Stimulated activated CD4-positive, alpha-beta T cell treated with anti-CD3 and anti-CD28 coated beads, Interleukin-12 subunit alpha, Interleukin-12 subunit beta, amount 100 ng/mL, for 48 hours (primary cell): ENCODE measurements around the gene ZNF322.
"Not testable (repeated sequence)": the region's sequence is repeated elsewhere in the genome, so short reads cannot be mapped to it uniquely, and the experiment has no call there.

Source experiments
- DNase-seq, 3 donors: peaks; one replicate each; pipeline ENCODE4 v3.0.0-alpha.2; 2020; ENCODE audit warnings: low read depth in 2 of 3, low spot score in 1 of 3

The ZNF322 gene, protein sequence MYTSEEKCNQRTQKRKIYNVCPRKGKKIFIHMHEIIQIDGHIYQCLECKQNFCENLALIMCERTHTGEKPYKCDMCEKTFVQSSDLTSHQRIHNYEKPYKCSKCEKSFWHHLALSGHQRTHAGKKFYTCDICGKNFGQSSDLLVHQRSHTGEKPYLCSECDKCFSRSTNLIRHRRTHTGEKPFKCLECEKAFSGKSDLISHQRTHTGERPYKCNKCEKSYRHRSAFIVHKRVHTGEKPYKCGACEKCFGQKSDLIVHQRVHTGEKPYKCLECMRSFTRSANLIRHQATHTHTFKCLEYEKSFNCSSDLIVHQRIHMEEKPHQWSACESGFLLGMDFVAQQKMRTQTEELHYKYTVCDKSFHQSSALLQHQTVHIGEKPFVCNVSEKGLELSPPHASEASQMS

DNA sequence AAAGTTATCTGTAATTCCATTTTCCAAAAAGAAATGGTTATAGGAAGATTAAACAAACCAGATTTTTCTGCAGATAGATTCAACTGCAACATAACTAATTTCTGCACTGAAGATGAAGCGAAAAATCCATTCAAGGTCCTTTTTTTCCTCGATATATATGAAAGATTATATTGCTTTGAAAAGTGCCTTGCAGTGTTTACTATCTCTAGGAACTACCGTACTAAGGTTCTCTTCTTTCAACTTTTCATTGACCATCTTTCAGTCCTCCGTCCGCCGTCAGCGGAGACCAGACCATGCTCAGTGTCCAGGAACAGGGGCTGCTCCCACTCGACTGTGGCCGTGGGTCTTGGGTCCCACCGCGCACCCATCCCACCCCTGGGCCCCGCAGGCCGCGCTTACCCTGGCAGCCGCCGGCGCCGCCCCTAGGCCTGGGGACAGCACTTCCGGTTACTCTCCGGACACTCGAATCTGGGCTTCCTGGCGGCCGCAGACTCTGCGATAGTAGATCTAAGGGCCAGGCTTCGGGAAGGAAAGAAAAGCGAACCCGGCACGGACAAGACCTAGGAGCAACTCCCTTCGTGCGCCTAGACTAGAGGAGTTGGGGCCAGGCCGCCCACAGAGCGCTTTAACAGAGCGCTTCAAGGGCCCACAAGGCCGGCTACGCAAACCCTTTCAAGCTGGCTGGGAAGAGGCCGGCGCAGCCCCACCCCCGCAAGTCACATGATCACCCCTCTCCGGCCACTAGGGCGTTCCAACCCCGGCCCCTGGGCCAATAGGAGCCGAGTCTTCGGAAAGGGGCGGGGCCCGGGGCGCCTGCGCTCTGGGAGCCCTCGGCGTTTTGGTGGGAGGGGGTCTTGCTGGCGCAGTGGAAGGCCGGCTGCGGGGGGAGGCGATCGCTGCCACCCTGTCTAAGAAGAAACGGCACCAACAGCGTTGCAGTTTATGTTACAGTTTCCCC lies at the start of gene ZNF322:
Gene ZNF322, minus strand, starts transcription at position 705 of the 958 bp plus-strand sequence. CDS start 21,193 bp downstream, outside the sequence.
- peak; percentile 76 to 89 (median 84) for DNase-seq

DNA sequence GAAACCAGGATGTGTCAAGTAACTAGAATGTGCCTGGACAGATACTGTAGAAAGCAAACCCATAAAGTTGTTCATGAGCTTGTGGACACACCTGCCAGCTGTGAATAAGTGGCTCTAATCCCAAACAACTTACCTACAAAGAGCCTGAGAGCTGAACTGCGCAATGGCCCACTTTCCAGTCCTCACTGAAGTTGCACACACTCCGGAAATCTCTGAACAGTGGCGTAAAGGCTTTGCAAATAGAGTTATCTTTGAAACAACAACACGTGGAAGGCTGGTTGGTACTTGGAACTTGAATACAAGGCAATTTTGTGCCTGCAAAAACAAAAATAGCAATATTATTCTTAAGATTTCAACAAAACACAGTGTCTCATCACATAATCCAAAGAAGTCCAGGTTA lies 46.2 kb upstream of the ZNF322 start:
- not testable (repeated sequence) for DNase-seq

DNA sequence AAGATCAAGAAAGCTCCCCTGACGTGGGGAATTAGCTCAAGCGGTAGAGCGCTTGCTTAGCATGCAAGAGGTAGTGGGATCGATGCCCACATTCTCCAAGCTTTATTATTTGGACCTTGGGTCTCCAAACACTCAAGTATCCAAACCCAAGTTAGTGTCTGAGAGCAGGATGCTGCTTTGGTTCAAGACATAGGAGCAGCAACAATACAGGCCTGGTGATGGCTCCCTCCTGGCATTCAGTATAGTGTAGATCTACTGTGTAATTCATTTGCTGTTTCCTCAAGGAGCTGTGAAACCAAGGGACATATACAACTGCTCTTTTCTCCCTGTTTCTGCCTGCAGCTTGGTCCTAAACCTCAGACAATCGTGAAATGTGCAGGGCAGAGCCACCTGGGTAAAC lies 45.8 kb upstream of the ZNF322 start:
- DNase-seq: not testable (repeated sequence)

DNA sequence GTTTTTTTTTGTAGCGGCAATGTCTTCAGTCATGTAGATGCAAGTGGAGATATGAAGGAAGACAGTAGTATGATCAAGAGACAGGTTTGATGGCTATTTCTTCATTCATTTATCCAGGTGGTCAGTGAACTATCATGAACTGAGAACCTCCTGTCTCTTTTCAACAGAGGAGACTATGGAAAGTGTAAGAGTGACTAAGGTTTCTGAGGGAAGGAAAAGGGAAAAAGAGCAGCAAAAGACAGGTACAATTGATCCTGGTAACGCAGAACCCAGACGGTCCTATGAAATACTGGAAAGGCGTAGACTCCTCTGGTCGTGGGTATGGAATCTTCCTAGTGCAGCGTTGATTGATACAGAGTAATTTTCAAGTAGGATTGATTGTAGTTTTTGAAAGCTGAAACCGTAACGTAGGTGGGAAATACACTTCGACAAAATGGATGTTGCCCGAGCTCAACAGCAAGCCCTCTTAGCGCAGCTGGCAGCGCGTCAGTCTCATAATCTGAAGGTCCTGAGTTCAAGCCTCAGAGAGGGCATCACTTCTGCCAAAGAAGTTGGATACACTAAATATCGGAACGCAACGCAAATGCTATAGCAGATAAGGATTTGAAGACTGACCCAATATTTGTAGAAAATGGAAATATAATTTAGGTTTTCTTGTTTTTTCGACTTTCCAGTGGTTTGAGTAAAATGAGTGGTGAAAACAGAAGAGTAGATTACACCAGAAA lies 41.6 kb upstream of the ZNF322 start:
- not testable (repeated sequence) for DNase-seq

DNA sequence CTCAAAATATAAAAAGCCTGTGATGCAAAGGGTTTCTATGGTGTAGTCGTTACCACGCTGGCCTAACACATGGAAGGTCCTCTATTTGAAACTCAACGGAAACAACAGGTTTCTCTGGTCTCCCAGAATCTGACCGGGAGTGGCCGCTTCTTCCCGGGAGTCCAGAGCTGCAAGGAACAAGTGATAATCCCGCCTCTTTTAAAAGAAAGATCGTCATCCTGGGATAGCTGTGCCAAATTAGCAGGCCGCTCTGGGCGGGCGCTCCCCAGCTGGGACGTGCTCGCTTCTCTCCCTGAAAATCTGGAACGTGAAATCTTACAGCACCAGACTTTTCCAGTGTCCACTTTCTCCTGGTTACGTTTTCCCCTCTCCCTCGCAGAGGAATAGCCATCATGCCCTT lies 38.0 kb upstream of the ZNF322 start:
- not testable (repeated sequence) for DNase-seq

DNA sequence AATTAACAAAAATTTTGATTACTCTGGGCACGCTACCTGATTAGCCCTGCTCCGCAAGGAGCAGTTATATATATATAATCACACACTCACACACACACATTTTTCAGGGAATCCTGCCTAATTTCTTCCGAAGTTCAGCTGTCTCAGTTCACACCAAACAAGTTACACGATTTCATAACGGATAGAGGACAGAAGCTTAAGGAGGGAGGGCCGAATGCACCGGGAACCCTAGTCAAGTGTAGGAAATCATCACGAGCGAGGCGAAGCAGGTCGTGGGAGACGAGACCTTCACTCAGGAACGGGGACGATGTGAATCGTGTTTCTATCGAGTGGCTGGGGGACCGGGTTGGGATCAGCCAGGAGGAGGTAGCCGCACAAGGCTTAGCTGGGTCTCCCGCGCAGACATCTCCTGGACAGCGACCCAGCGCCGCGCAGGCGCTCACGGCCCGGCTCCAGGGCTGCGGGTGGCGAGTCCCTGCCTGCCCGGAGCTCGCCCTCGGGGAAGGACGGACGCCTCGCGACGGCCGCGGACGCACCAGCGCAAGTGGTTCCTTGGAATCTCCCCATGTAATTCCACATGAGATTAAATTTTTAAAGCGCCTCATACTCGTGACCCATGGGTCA lies 29.9 kb upstream of the ZNF322 start:
- not testable (repeated sequence) for DNase-seq

DNA sequence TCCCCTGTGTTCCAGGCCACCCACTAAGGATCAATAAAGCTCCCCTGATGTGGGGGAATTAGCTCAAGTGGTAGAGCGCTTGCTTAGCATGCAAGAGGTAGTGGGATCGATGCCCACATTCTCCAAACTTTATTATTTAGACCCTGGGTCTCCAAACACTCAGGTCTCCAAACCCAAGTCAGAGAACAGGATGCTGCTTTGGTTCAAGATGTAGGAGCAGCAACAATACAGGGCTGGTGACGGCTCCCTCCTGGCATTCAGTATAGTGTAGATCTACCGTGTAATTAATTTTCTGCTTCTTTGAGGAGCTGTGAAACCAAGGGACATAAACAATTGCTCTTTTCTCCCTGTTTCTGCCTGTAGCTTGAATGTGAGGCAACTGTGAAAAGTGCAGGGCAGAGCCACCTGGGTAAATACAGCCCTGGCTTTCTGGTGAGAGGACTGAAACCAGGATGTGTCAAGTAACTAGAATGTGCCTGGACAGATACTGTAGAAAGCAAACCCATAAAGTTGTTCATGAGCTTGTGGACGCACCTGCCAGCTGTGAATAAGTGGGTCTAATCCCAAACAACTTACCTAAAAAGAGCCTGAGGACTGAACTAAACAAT lies 23.0 kb upstream of the ZNF322 start:
- not testable (repeated sequence) for DNase-seq

DNA sequence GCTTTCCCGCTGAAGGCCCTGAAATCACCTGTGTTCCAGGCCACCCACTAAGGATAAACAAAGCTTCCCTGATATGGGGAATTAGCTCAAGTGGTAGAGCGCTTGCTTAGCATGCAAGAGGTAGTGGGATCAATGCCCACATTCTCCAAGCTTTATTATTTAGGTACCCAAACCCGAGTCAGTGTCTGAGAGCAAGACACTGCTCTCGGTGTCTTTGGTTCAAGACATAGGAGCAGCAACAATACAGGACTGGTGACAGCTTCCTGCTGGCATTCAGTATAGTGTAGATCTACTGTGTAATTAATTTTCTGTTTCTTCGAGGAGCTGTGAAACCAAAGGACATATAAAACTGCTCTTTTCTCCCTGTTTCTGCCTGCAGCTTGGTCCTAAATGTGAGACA lies 13.7 kb upstream of the ZNF322 start:
- not testable (repeated sequence) for DNase-seq

DNA sequence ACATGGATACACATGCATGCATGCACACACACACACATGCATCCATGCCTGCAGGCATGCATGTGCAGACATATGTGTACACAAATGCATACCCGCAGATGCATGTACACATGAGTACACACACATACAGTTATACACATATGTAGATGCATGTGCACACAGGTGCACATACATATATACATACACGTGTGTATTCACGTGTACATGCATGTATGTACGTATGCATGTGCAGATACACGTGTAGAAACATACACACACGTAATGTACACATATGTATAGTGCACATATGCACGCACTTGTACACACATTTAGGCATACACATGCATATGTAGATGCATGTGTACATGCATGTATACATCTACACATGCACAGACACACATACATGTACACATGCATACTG lies 11.0 kb upstream of the ZNF322 start:
- DNase-seq: not testable (repeated sequence)

DNA sequence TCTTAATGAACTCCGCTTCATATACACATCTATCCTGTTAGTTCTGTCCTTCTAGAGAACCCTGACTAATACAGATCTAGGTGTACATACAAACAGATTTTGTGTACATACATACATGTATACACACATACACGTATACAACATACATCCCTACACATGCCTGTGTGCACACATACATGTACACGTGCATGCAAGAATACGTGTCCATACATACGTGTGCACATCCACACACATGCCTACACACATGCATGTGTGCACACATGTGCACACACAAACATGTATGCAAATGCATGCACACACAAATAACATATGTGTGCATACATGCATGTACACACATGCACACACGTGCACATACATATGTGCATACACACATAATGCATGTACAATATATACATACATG lies 10.5 kb upstream of the ZNF322 start:
- DNase-seq: not testable (repeated sequence)

DNA sequence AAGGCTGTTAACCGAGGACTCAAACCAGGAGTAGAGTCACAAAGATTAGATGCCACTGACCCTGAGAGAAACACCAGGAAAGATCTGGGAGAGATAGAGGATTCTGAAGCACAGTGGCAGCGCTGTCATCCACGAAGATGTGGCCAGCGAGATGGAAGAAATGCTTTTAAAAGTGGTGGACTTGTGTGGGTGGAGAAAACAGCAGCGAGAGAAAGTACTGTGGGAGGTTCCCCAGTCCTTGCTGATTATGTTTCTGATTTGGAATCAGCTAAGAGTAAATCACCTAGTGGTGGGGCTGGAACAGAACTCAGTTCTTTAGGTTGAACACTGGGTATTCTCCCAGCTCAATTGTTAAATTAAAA lies 435 bp upstream of the ZNF322 start:
- peak in 1 of 3 donors; percentile 4 for DNase-seq

DNA sequence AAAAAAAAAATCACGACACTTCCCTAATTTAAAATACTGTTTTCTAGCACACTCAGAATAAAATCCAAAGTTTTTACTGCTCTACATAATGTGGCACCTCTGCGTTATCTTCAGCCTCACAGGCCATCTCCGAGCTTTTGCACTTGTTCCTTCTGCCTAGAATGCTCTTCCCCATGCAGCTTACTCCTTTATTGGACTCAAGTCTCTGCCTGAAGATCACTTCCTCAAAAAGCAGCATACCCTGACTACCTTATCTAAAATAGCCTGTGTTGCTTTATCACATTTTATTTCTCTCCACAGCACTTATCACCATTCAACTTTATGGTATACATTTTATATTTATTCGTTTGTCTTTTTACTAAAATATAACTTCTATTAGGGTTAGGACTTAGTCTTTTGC lies 2.3 kb downstream of the ZNF322 start:
- no peak for DNase-seq

DNA sequence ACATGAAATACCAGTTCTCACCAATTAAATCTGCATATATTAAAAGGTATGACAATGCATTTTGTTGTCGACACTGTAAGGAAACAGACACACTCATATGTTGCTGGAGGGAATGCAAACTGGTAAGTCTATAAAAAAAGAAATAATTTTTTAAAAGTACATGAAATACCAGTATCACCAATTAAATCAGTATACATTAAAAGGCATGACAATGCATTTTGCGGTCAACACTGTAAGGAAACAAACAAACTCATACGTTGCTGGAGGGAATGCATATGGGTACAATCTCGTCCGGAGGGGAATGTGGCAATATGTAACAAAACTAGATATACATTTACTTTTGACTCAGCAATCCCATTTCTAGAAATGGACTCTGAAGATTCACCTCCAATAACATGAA lies 6.5 kb downstream of the ZNF322 start:
- no peak for DNase-seq

DNA sequence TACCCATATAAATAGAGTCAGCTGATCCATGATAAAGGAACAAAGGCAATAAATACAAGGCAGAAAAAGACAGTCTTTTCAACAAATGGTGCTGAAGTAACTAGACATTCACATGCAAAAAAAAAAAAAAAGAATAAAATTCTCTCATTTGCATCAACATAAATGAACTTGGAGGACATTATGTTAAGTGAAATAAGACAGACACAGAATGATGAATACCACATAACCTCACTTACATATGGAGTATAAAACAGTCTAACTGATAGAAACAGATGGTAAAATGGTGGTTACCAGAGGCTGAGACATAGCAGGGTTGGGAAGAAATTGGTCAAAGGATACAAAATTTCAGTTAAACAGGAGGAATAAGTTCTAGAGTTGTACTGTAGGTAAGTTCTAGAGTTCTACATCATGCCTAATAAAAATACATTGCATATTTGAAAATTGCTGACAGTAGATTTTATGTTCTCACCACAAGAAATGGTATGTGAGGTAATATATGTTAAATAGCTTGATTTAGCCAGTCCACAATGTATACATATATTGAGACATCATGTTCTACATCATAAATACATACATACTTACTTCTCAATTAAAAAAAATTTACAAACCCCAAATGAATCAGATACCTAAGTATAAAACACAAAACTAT lies 8.3 kb downstream of the ZNF322 start:
- DNase-seq: no peak

DNA sequence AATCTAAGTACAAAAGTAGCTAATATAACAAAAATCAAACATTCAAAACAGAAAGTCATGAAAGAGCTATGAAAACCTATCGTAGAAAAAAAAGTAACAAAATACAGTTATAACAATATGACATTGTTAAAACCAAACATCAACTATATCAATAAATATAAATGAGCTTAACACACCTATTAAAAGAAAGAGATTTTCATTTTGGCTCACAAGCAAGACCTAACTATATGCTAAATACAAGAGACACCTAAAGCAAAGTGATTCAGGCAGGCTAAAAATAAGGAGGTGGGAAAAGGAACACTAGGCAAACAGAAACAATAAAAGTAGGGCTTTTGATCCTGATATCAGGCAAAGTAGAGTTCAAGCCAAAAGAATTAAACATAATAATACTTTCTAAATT lies 13.5 kb downstream of the ZNF322 start:
- DNase-seq: no peak

DNA sequence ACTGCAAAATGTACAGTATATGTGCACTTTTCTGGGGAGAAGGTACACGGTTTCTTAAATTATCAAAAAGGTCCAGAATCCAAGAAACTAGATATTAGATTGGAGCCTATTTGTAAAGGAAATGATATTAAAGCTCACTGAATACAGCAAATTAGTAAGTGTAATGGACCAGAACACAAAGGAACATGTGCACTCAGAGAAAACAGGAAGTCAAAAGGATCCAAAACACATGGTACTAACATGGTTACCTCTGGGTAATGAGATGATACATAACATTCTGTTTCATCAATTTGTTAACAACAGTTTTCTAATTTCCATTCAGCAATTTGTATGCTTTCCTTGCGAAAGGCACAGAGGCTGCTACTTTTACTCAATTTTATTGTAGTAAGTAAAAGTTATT lies 18.7 kb downstream of the ZNF322 start:
- DNase-seq: no peak

DNA sequence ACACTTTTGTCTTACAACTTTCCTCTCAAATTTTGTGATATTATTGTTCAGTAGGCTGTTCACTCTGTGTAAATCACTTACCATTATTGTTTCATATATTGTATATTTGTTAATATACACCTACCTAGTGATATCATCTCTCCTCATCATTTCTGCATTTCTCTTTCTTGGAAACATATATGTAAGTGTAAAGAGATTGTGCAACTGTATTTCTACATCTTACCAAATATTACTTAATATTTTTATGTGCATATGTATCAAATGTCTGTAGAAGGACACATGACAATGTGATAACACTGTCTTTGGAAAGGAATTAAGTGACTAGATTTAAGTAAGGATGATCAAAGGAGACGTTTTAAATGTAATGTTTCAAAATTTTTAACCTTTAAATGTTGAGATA lies 30.2 kb downstream of the ZNF322 start:
- DNase-seq: no peak

DNA sequence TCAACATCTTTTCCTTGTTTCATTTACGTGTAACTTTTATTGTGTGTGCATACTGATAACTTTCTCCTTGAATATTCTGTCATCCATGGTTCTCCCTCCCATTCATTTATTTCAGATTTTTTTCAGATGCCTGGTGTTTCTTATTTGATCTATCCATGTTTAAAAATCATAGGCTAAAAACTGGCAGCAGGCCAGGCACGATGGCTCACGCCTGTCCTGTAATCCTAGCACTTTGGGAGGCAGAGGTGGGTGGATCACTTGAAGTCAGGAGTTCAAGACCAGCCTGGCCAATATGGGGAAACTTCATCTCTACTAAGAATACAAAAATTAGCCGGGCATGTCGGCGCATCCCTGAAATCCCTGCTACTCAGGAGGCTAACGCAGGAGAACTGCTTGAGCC lies 31.7 kb downstream of the ZNF322 start:
- DNase-seq: no peak

DNA sequence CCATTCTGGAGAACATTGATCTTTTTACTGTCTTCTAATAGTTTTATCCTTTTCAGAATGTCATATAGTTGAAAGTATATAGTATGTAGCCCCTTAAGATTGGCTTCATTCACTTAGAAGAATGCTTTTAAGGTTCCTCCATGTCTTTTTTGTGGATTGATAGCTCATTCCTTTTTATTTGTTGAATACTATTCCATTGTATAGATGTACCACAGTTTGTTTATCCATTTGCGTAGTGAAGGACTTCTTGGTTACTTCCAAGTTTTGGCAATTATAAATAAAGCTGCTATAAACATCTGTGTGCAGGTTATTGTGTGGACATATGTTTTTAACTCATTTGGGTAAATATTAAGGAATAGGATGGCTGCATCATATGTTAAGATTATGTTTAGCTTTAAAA lies 35.0 kb downstream of the ZNF322 start:
- DNase-seq: no peak

DNA sequence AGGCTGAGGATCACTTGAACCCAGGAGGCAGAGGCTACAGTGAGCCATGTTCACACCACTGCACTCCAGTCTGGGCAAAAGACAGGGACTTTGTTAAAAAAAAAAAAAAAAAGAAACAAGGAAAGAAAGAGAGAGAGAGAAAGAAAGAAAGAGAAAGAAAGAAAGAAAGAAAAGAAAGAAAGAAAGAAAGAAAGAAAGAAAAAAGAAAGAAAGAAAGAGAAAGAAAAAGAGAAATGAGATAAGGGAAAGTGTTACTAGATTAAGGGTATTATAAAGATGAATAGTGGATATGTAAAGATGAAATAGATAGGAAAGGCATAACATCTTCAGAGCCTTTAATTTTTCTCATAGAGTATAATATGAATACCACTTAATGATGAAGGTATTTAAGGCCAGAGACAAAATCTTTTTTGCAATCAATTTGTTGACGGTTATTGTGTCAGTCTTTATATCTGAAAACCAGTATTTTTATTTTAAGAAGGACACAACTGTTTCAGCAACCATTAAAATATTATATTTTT lies 36.1 kb downstream of the ZNF322 start:
- DNase-seq: no peak
